Endodermal cell (in vitro differentiated cells): ENCODE results near the gene VENTX. TPM values are rescaled to one million over a fixed set of nuclear protein-coding genes. Genes with fewer than 3 reads are reported as not detected.

Source experiments
- DNase-seq: peaks from one replicate; pipeline ENCODE4 v3.0.0-alpha.2; 2017
- H3K27ac ChIP-seq: 2 replicates; pipeline ENCODE4 v1.5.1; 2013; ENCODE audit warnings: mild to moderate bottlenecking, low read depth, low read length, moderate library complexity
- H3K27me3 ChIP-seq: 2 replicates; pipeline ENCODE4 v1.6.1; 2013; ENCODE audit warnings: mild to moderate bottlenecking, low read length, moderate library complexity; ENCODE audit not compliant: insufficient read depth, control insufficient read depth, poor library complexity, severe bottlenecking
- H3K36me3 ChIP-seq: 2 replicates; pipeline ENCODE4 v1.7.0; 2013; ENCODE audit warnings: mild to moderate bottlenecking, low read length, moderate library complexity; ENCODE audit not compliant: control insufficient read depth, insufficient read depth
- H3K4me1 ChIP-seq: one replicate; pipeline ENCODE4 v1.7.0; 2013; ENCODE audit warnings: low read length; ENCODE audit not compliant: control insufficient read depth, insufficient read depth
- H3K4me3 ChIP-seq: 2 replicates; pipeline ENCODE4 v1.5.1; 2013; ENCODE audit warnings: mild to moderate bottlenecking, low read length, moderate library complexity
- H3K9ac ChIP-seq: 2 replicates; pipeline ENCODE4 v1.6.1; 2013; ENCODE audit warnings: mild to moderate bottlenecking, low read length, moderate library complexity; ENCODE audit not compliant: poor library complexity, severe bottlenecking; ENCODE audit errors: extremely low read depth
- H3K9me3 ChIP-seq: 2 replicates; pipeline ENCODE4 v1.6.1; 2013; ENCODE audit warnings: mild to moderate bottlenecking, low read length, moderate library complexity; ENCODE audit not compliant: control insufficient read depth
- H3K27ac Mint-ChIP-seq: 2 replicates; pipeline ENCODE4 v1.8.0; 2020; ENCODE audit warnings: mixed read lengths
- H3K27me3 Mint-ChIP-seq: 2 replicates; pipeline ENCODE4 v1.8.0; 2021; ENCODE audit warnings: mild to moderate bottlenecking, mixed read lengths; ENCODE audit not compliant: insufficient read depth
- H3K36me3 Mint-ChIP-seq: 2 replicates; pipeline ENCODE4 v1.8.0; 2020; ENCODE audit warnings: low read depth, mixed read lengths
- H3K4me1 Mint-ChIP-seq: 2 replicates; pipeline ENCODE4 v1.8.0; 2020; ENCODE audit warnings: mixed read lengths
- H3K4me3 Mint-ChIP-seq: 2 replicates; pipeline ENCODE4 v1.8.0; 2020; ENCODE audit warnings: mild to moderate bottlenecking, moderate library complexity, mixed read lengths
- H3K9me3 Mint-ChIP-seq: 2 replicates; pipeline ENCODE4 v1.8.0; 2020; ENCODE audit warnings: mild to moderate bottlenecking, mixed read lengths
- CTCF ChIP-seq: fragments of 200-600 bp; sonication (generic); conservative IDR thresholded peaks from 2 replicates; pipeline ENCODE4 v1.5.0; 2021; ENCODE audit warnings: antibody characterized with exemption, mild to moderate bottlenecking
- WGBS, 2 experiments: methylation state at CpG; one replicate each; pipeline versions ENCODE4 v1.1.5 to v1.1.7; 2013; ENCODE audit warnings: missing lambda C conversion rate in 2 of 2, mixed read lengths in 1 of 2; ENCODE audit not compliant: insufficient coverage in 1 of 2, insufficient read length in 1 of 2; 5-methylcytosine and 5-hydroxymethylcytosine counted together
- total RNA-seq, 2 donors: library from RNA; stranded (reverse); fragmentation: NEBNext Ultra II Directional in 1 of 2; extraction: Animal tissue kit (Norgen Biotek cat#: 25700) in 1 of 2; gene quantifications; 2 replicates in 1 of 2; 3 replicates in 1 of 2; pipeline ENCODE4 v1.2.1, GENCODE V29; 2021

The VENTX gene
- total RNA-seq, 2 donors from 2014 or later = 5.5 to 14.2 TPM

GRCh38 chr10:133277277-133277992 lies 39.8 kb downstream of the VENTX start:
- no peak overlapping the region for H3K4me3 ChIP-seq
- H3K9ac ChIP-seq = no peak overlapping the region

GRCh38 chr10:133277993-133278576 lies 40.4 kb downstream of the VENTX start:
- Mint-ChIP-seq H3K27me3 (peaks cover 6% of the 10 kb centered on the region), H3K36me3 (peaks cover 8% of the 10 kb centered on the region), H3K9me3 (no peaks in the 10 kb centered on the region), H3K4me1 (no peaks in the 10 kb centered on the region), H3K27ac (no peak overlapping the region), H3K4me3 (no peak overlapping the region)
- no peak overlapping the region for H3K9ac ChIP-seq
- H3K27ac ChIP-seq = no peak overlapping the region
- peaks cover 4% of the 10 kb centered on the region for H3K4me1 ChIP-seq
- TF ChIP-seq CTCF = no peak
- no peak overlapping the region for H3K4me3 ChIP-seq
- WGBS, 2 experiments = 90 to 96% methylated on average over 9 to 12 of the region's 12 CpGs
- H3K36me3 ChIP-seq = peaks cover 5% of the 10 kb centered on the region
- H3K9me3 ChIP-seq = no peaks in the 10 kb centered on the region
- DNase-seq = no peak
- H3K27me3 ChIP-seq = peaks cover 9% of the 10 kb centered on the region

More at GRCh38 chr10:133277277-133277992, 39.8 kb downstream of the VENTX start:
- TF ChIP-seq CTCF = no peak
- H3K4me1 Mint-ChIP-seq = no peaks in the 10 kb centered on the region
- 90 to 92% methylated on average over 21 to 25 of the region's 25 CpGs for WGBS, 2 experiments
- peaks cover 5% of the 10 kb centered on the region for H3K36me3 ChIP-seq
- peaks cover 6% of the 10 kb centered on the region for H3K27me3 Mint-ChIP-seq
- H3K27me3 ChIP-seq = peaks cover 9% of the 10 kb centered on the region
- no peaks in the 10 kb centered on the region for H3K9me3 ChIP-seq
- no peaks in the 10 kb centered on the region for H3K9me3 Mint-ChIP-seq
- peaks cover 4% of the 10 kb centered on the region for H3K4me1 ChIP-seq
- no peak overlapping the region for H3K4me3 Mint-ChIP-seq
- no peak overlapping the region for H3K27ac Mint-ChIP-seq
- peaks cover 5% of the 10 kb centered on the region for H3K36me3 Mint-ChIP-seq
- DNase-seq = no peak
- H3K27ac ChIP-seq = no peak overlapping the region

GRCh38 chr10:133278577-133279265 lies 41.1 kb downstream of the VENTX start:
- Mint-ChIP-seq H3K4me1 (no peaks in the 10 kb centered on the region), H3K27ac (no peak overlapping the region), H3K36me3 (peaks cover 13% of the 10 kb centered on the region), H3K9me3 (no peaks in the 10 kb centered on the region), H3K4me3 (no peak overlapping the region), H3K27me3 (peaks cover 6% of the 10 kb centered on the region)
- peaks cover 4% of the 10 kb centered on the region for H3K4me1 ChIP-seq
- H3K27me3 ChIP-seq = peaks cover 9% of the 10 kb centered on the region
- no peak overlapping the region for H3K27ac ChIP-seq
- no peak overlapping the region for H3K9ac ChIP-seq
- no peak for TF ChIP-seq CTCF
- H3K9me3 ChIP-seq = no peaks in the 10 kb centered on the region
- peaks cover 6% of the 10 kb centered on the region for H3K36me3 ChIP-seq
- H3K4me3 ChIP-seq = no peak overlapping the region
- no peak for DNase-seq
- WGBS, 2 experiments = 90 to 91% methylated on average over 11 to 19 of the region's 19 CpGs
